ENCODE results near the gene SLC26A2.

SLC26A2 gene

DNA sequence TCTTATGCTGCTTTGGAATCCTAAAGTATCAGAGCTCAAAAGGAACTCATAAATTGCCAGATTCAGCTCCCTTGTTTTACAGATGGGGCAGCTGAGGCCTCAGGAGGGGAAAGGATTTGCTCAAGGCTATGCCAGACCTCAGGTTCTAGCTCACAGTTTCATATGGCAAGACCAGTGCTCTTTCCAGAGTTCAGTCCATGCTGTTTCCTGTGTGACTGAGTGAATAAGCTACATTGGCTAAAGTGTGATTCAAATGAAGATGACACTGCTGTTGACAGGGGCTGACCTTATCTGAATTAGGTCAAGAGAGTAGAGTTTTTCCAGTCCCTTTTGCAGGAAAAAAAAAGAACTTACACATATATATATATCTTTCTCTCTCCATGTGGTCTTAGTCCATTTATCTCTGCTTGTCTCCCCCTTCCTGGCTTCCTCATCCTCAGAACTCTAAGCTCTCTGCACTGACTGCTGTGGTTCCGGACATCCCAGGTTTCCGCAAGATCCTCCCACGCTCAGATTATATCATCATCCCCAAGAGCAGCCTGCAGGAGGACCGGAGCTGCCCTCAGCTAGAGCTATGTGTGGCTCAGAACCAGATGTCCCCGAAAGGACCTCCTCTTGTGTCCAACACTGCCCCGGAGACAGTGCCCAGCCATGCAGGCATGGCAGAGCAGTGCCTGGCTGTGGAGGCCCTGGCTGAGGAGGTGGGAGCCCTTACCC is 49.3 kb downstream of the SLC26A2 start:
- ChIA-PET POLR2A (interaction anchor here (0.6 to 0.9 kb wide), 2 partner anchors 9 to 13 kb away, joined by 3 to 4 read pairs; partner anchors contain the start of genes HMGXB3 and TIGD6), CTCF (interaction anchor here (0.6 to 1.3 kb wide), 5 partner anchors 12 to 434 kb away, joined by 3 to 5 read pairs (median 3); no protein-coding TSS in a partner anchor)

DNA sequence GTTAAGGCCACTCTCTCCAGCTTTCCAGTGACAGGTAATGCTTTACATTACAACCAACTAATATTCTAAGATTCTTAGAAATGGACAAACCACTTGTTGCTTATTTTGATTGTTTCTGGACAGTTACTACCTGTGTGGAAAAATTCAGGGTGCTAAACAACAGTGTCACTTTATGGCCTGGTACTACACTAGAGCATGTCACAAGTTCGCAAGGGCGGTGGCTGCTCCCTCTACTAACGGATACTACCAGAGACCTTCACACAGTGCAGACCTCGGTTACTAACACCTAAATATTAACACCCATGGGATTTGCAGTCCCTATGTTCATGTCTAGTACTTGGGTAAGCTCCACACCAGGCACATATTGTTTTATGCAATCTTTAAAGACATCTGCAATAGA is 53.4 kb downstream of the SLC26A2 start:
- Histone ChIP-seq H3K4me3 (ENCODE audit: low read depth, low read length) (no peak overlapping the region), H3K36me3 (ENCODE audit: control insufficient read depth in 2 of 2, insufficient read depth in 1 of 2, low read length in 2 of 2) (peaks cover 75 to 93% of the 10 kb centered on the region in 2 experiments), H3K4me1 (ENCODE audit: control insufficient read depth, insufficient read depth, low read length) (no peaks in the 10 kb centered on the region), H3K9me3 (ENCODE audit: control insufficient read depth, insufficient read depth, low read depth, low read length) (no peaks in the 10 kb centered on the region; the same call in 1 of the 2 replicates), H3K27ac (ENCODE audit: extremely low read depth, low read depth, low read length) (no peak overlapping the region)
- POLR2A ChIA-PET: no interaction called here
- CTCF ChIA-PET: no interaction called here
- TF ChIP-seq ZNF571 (tag by site-specific recombination; IDR thresholded peaks at IDR 0.05): no peak
- TF ChIP-seq SCRT2 (tag by site-specific recombination; IDR thresholded peaks at IDR 0.05): peak; percentile 61
- no peak for TF ChIP-seq ZNF785 (tag by site-specific recombination; IDR thresholded peaks at IDR 0.05)
- no peak for TF ChIP-seq BCL11B (tag by site-specific recombination; IDR thresholded peaks at IDR 0.05; ENCODE audit: low read depth)
- no peak for TF ChIP-seq ZNF830 (tag by site-specific recombination; IDR thresholded peaks at IDR 0.05; ENCODE audit: low read depth)
- TF ChIP-seq EGR2 (tag by site-specific recombination; IDR thresholded peaks at IDR 0.05; ENCODE audit: low read depth): no peak
- no peak for TF ChIP-seq ZNF335 (tag by site-specific recombination; conservative IDR thresholded peaks at IDR 0.05)
- TF ChIP-seq GLIS1 (tag by site-specific recombination; IDR thresholded peaks at IDR 0.05): no peak

More for the DNA sequence above, 49.3 kb downstream of the SLC26A2 start:
- H3K4me3 ChIP-seq (ENCODE audit: low read depth, low read length): no peak overlapping the region
- no peaks in the 10 kb centered on the region for H3K4me1 ChIP-seq (ENCODE audit: control insufficient read depth, insufficient read depth, low read length)
- peaks cover 65 to 94% of the 10 kb centered on the region in 2 experiments for H3K36me3 ChIP-seq (ENCODE audit: control insufficient read depth in 2 of 2, insufficient read depth in 1 of 2, low read length in 2 of 2)
- H3K27ac ChIP-seq (ENCODE audit: extremely low read depth, low read depth, low read length): no peak overlapping the region
- TF ChIP-seq KLF9 (tag by site-specific recombination; IDR thresholded peaks at IDR 0.05; ENCODE audit: low read depth) (no peak), ZNF37A (tag by site-specific recombination; IDR thresholded peaks at IDR 0.05) (no peak), ZNF701 (tag by site-specific recombination; IDR thresholded peaks at IDR 0.05) (no peak), SCRT1 (tag by site-specific recombination; IDR thresholded peaks at IDR 0.05; ENCODE audit: borderline replicate concordance) (no peak), ZNF24 (tag by site-specific recombination; IDR thresholded peaks at IDR 0.05) (no peak), ZNF670 (tag by site-specific recombination; IDR thresholded peaks at IDR 0.05; ENCODE audit: low read depth) (no peak), ZNF311 (tag by site-specific recombination; IDR thresholded peaks at IDR 0.05; ENCODE audit: borderline replicate concordance) (no peak), ZNF10 (tag by site-specific recombination; IDR thresholded peaks at IDR 0.05) (no peak), ZFP3 (tag by site-specific recombination; IDR thresholded peaks at IDR 0.05; ENCODE audit: low read depth) (no peak), ZNF335 (tag by site-specific recombination; conservative IDR thresholded peaks at IDR 0.05) (no peak), ZNF843 (tag by site-specific recombination; IDR thresholded peaks at IDR 0.05) (no peak), AEBP2 (tag by site-specific recombination; IDR thresholded peaks at IDR 0.05; ENCODE audit: borderline replicate concordance) (no peak), CTCF (tag by site-specific recombination; IDR thresholded peaks at IDR 0.05) (no peak), TCF7L2 (IDR thresholded peaks at IDR 0.05; ENCODE audit: borderline replicate concordance, low read depth, low read length) (no peak), ZNF837 (tag by site-specific recombination; IDR thresholded peaks at IDR 0.05) (no peak), ZNF791 (tag by site-specific recombination; IDR thresholded peaks at IDR 0.05) (no peak)
- no peaks in the 10 kb centered on the region; the same call in 1 of the 2 replicates for H3K9me3 ChIP-seq (ENCODE audit: control insufficient read depth, insufficient read depth, low read depth, low read length)

All from HEK293 (cell line).